GM12878 (cell line): ENCODE data around the gene PRR5. TPM values are rescaled to one million over a fixed set of nuclear protein-coding genes. Genes with fewer than 3 reads are reported as not detected.

Experiments
- ATAC-seq: fragments of 200-7000 bp; cut with Tn5 transposase; 3 replicates; pipeline ENCODE4 v1.9.1; 2020; ENCODE audit warnings: mild to moderate bottlenecking, moderate library complexity
- BruUV-seq: library from RNA; stranded (reverse); fragments of 400-500 nt; replicated peaks from 2 replicates; lab custom pipeline; 2021; lab: Mats Ljungman, UMichigan
- CTCF ChIA-PET: fragments of 300-600 bp; sonication (Branson Sonifier 250); formaldehyde crosslinking; extraction: SDS; loops from one replicate; lab custom pipeline; 2021; ENCODE audit warnings: inconsistent platforms; lab: Yijun Ruan, JAX
- POLR2A ChIA-PET: fragments of 350-600 bp; formaldehyde crosslinking; extraction: SDS; loops from one replicate; lab custom pipeline; 2021; ENCODE audit warnings: inconsistent platforms; lab: Charles Lee
- RAD21 ChIA-PET: fragments of 300-600 bp; sonication (Branson Sonifier 250); formaldehyde crosslinking; loops from one replicate; lab custom pipeline; 2023; ENCODE audit warnings: antibody characterized with exemption; ENCODE audit not compliant: unreplicated experiment; lab: Charles Lee
- SMC1A ChIA-PET: fragments of 300-600 bp; sonication (Branson Sonifier 250); formaldehyde crosslinking; loops from one replicate; lab custom pipeline; 2023; ENCODE audit not compliant: unreplicated experiment, uncharacterized antibody; lab: Charles Lee
- DNase-seq: peaks from one replicate; pipeline ENCODE4 v3.0.0-alpha.2; 2011; ENCODE audit warnings: low read depth, low spot score
- FAIRE-seq: peaks from 3 replicates; lab custom pipeline; 2011; peaks lifted over from hg19 to GRCh38; lab: Jason Lieb, UNC
- H2AFZ ChIP-seq: 2 replicates; pipeline ENCODE4 v1.6.0; 2011; ENCODE audit warnings: low read depth, low read length, control low read depth; ENCODE audit not compliant: control insufficient read depth
- H3K27ac ChIP-seq: 2 replicates; pipeline ENCODE4 v1.5.1; 2011; ENCODE audit warnings: control low read depth; ENCODE audit not compliant: control insufficient read depth, insufficient read depth
- H3K27me3 ChIP-seq, 2 experiments: replicated peaks in 1 of 2; 2 replicates each; pipeline versions ENCODE4 v1.6.0 to v1.6.1; 2011; ENCODE audit warnings: low read length in 1 of 2; ENCODE audit not compliant: control insufficient read depth in 2 of 2, insufficient read depth in 2 of 2
- H3K36me3 ChIP-seq, 2 experiments: 2 replicates each; pipeline ENCODE4 v1.5.1; 2011; ENCODE audit warnings: low read length in 1 of 2; ENCODE audit not compliant: control insufficient read depth in 2 of 2, insufficient read depth in 2 of 2
- H3K4me1 ChIP-seq: 2 replicates; pipeline ENCODE4 v1.6.1; 2011; ENCODE audit warnings: mild to moderate bottlenecking, low read length, moderate library complexity, mixed read lengths; ENCODE audit not compliant: control insufficient read depth, insufficient read depth
- H3K4me2 ChIP-seq: 2 replicates; pipeline ENCODE4 v1.6.0; 2011; ENCODE audit warnings: control low read depth; ENCODE audit not compliant: control insufficient read depth, insufficient read depth
- H3K4me3 ChIP-seq: fragments of 200-600 bp; sonication (generic); 2 replicates; pipeline ENCODE4 v1.5.1; 2016
- H3K79me2 ChIP-seq: 2 replicates; pipeline ENCODE4 v1.6.0; 2011; ENCODE audit warnings: low read length; ENCODE audit not compliant: control insufficient read depth, insufficient read depth
- H3K9ac ChIP-seq: 2 replicates; pipeline ENCODE4 v1.8.0; 2011; ENCODE audit warnings: low read length, control low read depth, mixed read lengths; ENCODE audit not compliant: control insufficient read depth, insufficient read depth
- H3K9me3 ChIP-seq: replicated peaks from 3 replicates; pipeline ENCODE4 v1.5.1; 2011; ENCODE audit warnings: mild to moderate bottlenecking, low read length; ENCODE audit not compliant: control insufficient read depth, insufficient read depth
- H4K20me1 ChIP-seq: 2 replicates; pipeline ENCODE4 v1.6.0; 2011; ENCODE audit not compliant: control insufficient read depth, insufficient read depth
- RB1 ChIP-seq: fragments of 450-650 bp; formaldehyde crosslinking; IDR thresholded peaks from 2 replicates; pipeline ENCODE4 v1.6.1; 2017; ENCODE audit warnings: mild to moderate bottlenecking, borderline replicate concordance
- SIX5 ChIP-seq: IDR thresholded peaks from 2 replicates; pipeline ENCODE4 v1.6.1; 2011; ENCODE audit warnings: mild to moderate bottlenecking, low read depth, low read length, moderate library complexity; ENCODE audit not compliant: severe bottlenecking
- WRNIP1 ChIP-seq: IDR thresholded peaks from 2 replicates; pipeline ENCODE4 v1.6.1; 2011; ENCODE audit warnings: low read depth, low read length, improper control_type of control experiment, borderline replicate concordance
- YBX1 ChIP-seq: fragments of 450-650 bp; IDR thresholded peaks from 2 replicates; pipeline ENCODE4 v1.6.1; 2016; ENCODE audit warnings: antibody characterized with exemption
- ZBED1 ChIP-seq: IDR thresholded peaks from 2 replicates; pipeline ENCODE4 v1.6.1; 2016; ENCODE audit warnings: borderline replicate concordance
- WGBS: methylation state at CpG from one replicate; pipeline ENCODE4 v1.1.6; 2016; ENCODE audit warnings: low lambda C conversion rate; ENCODE audit not compliant: insufficient replicate concordance, insufficient coverage; ENCODE audit errors: missing lambda C conversion rate; 5-methylcytosine and 5-hydroxymethylcytosine counted together
- in situ Hi-C: fragments of 300-500 bp; cut with MboI; formaldehyde crosslinking; loops from 9 replicates; pipeline ENCODE4 v1.14.3; 2018; ENCODE audit warnings: mixed read lengths
- intact Hi-C: fragments of 100-400 bp; cut with micrococcal nuclease; formaldehyde crosslinking; loops from one replicate; pipeline ENCODE4 v1.14.2; 2022; ENCODE audit not compliant: unreplicated experiment
- polyA plus RNA-seq, 11 experiments: library from polyadenylated mRNA; depleted of rRNA in 4 of 11; unstranded in 6 of 11; stranded (reverse) in 5 of 11; fragments of >200 nt; fragmentation: Nextera tagmentation in 4 of 11; fragmentation: Illumina TruSeq in 1 of 11; extraction: Ambion mirVana in 4 of 11; extraction: Trizol in 1 of 11; gene quantifications; 1 replicate in 1 of 11; 2 replicates in 10 of 11; pipeline versions ENCODE4 v1.2.1 to v1.2.3, GENCODE V29; 2011 to 2016; ENCODE audit warnings: inconsistent platforms in 2 of 11, missing spikeins in 2 of 11, low read depth in 1 of 11
- total RNA-seq, 4 experiments: library from RNA; depleted of rRNA in 3 of 4; stranded (reverse); fragments of >200 nt in 3 of 4; fragmentation: Illumina TruSeq in 1 of 4; extraction: Trizol in 1 of 4; gene quantifications; 2 replicates each; pipeline versions ENCODE4 v1.2.1 to v1.2.3, GENCODE V29; 2013 to 2021
- TF ChIP-seq, protein P1 (sequence below): IDR thresholded peaks from 2 replicates; pipeline ENCODE4 v1.6.1; 2012; ENCODE audit warnings: mild to moderate bottlenecking, low read depth, low read length
- TF ChIP-seq, protein P2 (sequence below): fragments of 450-650 bp; IDR thresholded peaks from 2 replicates; pipeline ENCODE4 v1.6.1; 2018; ENCODE audit warnings: mild to moderate bottlenecking, low read depth, moderate library complexity; ENCODE audit not compliant: partially characterized antibody
- TF ChIP-seq, protein P3 (sequence below): fragments of 450-650 bp; IDR thresholded peaks from 2 replicates; pipeline ENCODE4 v1.6.1; 2017; ENCODE audit warnings: antibody characterized with exemption, mild to moderate bottlenecking, moderate library complexity

The PRR5 gene
- total and polyA plus RNA-seq, 10 of the 15 experiments (the other 5 are each of a cell fraction or from before 2014, with no cell fraction given): 0.03 to 9.4 (median 1.5) TPM

DNA sequence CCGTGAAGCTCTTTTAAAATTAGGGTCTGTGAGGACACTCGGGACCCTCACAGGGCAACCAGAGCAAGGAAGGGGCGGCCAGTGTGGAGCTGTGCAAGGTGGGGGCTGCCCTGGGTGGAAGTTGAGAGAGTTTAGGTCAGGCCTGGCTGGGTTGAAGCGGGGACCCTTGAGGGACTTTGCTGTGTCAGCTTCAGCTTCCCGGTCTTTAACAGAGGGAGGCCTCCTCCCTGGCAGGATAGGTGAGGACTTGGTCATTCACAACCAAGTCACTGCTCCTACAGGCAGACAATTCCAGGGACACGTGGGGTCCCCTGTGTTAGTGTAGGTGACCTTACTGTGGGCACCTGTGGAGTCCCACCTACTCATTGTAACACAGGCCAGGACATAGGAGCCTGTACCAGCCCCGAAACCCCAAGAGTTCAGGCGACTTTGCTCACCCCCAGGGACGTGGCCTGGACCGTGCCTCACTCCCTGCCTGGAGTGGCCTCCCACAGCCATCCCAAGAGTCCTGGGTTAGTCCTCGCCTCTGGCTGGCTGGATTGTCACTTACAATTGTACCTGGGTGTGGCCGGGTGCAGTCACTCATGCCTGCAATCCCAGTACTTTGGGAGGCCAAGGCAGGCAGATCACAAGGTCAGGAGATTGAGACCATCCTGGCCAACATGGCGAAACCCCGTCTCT, 31.6 kb downstream of the PRR5 start:
- intact Hi-C loops: no loop called here
- ATAC-seq: no peak
- no TSS peak for BruUV-seq
- TF ChIP-seq ZBED1 (no peak), YBX1 (no peak), RB1 (no peak), SIX5 (no peak), WRNIP1 (no peak)
- TF ChIP-seq, protein P1, sequence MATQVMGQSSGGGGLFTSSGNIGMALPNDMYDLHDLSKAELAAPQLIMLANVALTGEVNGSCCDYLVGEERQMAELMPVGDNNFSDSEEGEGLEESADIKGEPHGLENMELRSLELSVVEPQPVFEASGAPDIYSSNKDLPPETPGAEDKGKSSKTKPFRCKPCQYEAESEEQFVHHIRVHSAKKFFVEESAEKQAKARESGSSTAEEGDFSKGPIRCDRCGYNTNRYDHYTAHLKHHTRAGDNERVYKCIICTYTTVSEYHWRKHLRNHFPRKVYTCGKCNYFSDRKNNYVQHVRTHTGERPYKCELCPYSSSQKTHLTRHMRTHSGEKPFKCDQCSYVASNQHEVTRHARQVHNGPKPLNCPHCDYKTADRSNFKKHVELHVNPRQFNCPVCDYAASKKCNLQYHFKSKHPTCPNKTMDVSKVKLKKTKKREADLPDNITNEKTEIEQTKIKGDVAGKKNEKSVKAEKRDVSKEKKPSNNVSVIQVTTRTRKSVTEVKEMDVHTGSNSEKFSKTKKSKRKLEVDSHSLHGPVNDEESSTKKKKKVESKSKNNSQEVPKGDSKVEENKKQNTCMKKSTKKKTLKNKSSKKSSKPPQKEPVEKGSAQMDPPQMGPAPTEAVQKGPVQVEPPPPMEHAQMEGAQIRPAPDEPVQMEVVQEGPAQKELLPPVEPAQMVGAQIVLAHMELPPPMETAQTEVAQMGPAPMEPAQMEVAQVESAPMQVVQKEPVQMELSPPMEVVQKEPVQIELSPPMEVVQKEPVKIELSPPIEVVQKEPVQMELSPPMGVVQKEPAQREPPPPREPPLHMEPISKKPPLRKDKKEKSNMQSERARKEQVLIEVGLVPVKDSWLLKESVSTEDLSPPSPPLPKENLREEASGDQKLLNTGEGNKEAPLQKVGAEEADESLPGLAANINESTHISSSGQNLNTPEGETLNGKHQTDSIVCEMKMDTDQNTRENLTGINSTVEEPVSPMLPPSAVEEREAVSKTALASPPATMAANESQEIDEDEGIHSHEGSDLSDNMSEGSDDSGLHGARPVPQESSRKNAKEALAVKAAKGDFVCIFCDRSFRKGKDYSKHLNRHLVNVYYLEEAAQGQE: no peak
- TF ChIP-seq, protein P2, sequence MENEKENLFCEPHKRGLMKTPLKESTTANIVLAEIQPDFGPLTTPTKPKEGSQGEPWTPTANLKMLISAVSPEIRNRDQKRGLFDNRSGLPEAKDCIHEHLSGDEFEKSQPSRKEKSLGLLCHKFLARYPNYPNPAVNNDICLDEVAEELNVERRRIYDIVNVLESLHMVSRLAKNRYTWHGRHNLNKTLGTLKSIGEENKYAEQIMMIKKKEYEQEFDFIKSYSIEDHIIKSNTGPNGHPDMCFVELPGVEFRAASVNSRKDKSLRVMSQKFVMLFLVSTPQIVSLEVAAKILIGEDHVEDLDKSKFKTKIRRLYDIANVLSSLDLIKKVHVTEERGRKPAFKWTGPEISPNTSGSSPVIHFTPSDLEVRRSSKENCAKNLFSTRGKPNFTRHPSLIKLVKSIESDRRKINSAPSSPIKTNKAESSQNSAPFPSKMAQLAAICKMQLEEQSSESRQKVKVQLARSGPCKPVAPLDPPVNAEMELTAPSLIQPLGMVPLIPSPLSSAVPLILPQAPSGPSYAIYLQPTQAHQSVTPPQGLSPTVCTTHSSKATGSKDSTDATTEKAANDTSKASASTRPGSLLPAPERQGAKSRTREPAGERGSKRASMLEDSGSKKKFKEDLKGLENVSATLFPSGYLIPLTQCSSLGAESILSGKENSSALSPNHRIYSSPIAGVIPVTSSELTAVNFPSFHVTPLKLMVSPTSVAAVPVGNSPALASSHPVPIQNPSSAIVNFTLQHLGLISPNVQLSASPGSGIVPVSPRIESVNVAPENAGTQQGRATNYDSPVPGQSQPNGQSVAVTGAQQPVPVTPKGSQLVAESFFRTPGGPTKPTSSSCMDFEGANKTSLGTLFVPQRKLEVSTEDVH: no peak
- TF ChIP-seq, protein P3, sequence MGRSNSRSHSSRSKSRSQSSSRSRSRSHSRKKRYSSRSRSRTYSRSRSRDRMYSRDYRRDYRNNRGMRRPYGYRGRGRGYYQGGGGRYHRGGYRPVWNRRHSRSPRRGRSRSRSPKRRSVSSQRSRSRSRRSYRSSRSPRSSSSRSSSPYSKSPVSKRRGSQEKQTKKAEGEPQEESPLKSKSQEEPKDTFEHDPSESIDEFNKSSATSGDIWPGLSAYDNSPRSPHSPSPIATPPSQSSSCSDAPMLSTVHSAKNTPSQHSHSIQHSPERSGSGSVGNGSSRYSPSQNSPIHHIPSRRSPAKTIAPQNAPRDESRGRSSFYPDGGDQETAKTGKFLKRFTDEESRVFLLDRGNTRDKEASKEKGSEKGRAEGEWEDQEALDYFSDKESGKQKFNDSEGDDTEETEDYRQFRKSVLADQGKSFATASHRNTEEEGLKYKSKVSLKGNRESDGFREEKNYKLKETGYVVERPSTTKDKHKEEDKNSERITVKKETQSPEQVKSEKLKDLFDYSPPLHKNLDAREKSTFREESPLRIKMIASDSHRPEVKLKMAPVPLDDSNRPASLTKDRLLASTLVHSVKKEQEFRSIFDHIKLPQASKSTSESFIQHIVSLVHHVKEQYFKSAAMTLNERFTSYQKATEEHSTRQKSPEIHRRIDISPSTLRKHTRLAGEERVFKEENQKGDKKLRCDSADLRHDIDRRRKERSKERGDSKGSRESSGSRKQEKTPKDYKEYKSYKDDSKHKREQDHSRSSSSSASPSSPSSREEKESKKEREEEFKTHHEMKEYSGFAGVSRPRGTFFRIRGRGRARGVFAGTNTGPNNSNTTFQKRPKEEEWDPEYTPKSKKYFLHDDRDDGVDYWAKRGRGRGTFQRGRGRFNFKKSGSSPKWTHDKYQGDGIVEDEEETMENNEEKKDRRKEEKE: no peak
- no peak for FAIRE-seq
- Histone ChIP-seq H3K79me2 (no peaks in the 10 kb centered on the region), H3K9me3 (no peaks in the 10 kb centered on the region), H3K9ac (no peak overlapping the region), H3K36me3 (no peaks in the 10 kb centered on the region), H3K4me1 (no peaks in the 10 kb centered on the region), H3K4me3 (no peak overlapping the region), H3K27me3 (no peaks in the 10 kb centered on the region), H2AFZ (no peak overlapping the region), H3K27ac (no peak overlapping the region), H4K20me1 (no peaks in the 10 kb centered on the region), H3K4me2 (no peak overlapping the region)
- in situ Hi-C loops: no loop called here
- ChIA-PET RAD21 (interaction anchor here (1.0 to 1.6 kb wide), 2 partner anchors 35 to 48 kb away, joined by 3 to 6 read pairs; no protein-coding TSS in a partner anchor), POLR2A (no interaction called here), SMC1A (interaction anchor here (1.5 to 1.8 kb wide), 2 partner anchors 36 to 45 kb away, joined by 4 to 7 read pairs; no protein-coding TSS in a partner anchor), CTCF (interaction anchor here (0.6 to 3.4 kb wide), 6 partner anchors 17 to 47 kb away, joined by 3 to 45 read pairs (median 3); no protein-coding TSS in a partner anchor)
- WGBS: 48% methylated on average over 14 of the region's 14 CpGs
- DNase-seq: no peak
